Muscle layer of duodenum (tissue), 2 donors: ENCODE data around the gene FNBP1.

ENCODE experiments used
- H3K27ac ChIP-seq: one replicate; pipeline ENCODE4 v1.7.0; 2013; ENCODE audit warnings: mild to moderate bottlenecking, low read length
- H3K27me3 ChIP-seq: one replicate; pipeline ENCODE4 v1.7.0; 2013; ENCODE audit warnings: low read depth, mild to moderate bottlenecking, control low read depth, low read length
- H3K36me3 ChIP-seq, 2 donors: one replicate each; pipeline ENCODE4 v1.7.0; 2013; ENCODE audit warnings: low read length in 2 of 2, control low read depth in 1 of 2, mild to moderate bottlenecking in 1 of 2; ENCODE audit not compliant: insufficient read depth in 2 of 2, control insufficient read depth in 1 of 2
- H3K4me1 ChIP-seq, 2 donors: one replicate each; pipeline ENCODE4 v1.7.0; 2013; ENCODE audit warnings: low read length in 2 of 2, mild to moderate bottlenecking in 2 of 2, control low read depth in 1 of 2, moderate library complexity in 1 of 2; ENCODE audit not compliant: insufficient read depth in 2 of 2, control insufficient read depth in 1 of 2
- H3K4me3 ChIP-seq, 2 donors: one replicate each; pipeline ENCODE4 v1.7.0; 2013; ENCODE audit warnings: low read length in 2 of 2, low read depth in 1 of 2, mild to moderate bottlenecking in 1 of 2
- H3K9me3 ChIP-seq, 2 donors: one replicate each; pipeline ENCODE4 v1.7.0; 2013; ENCODE audit warnings: low read length in 2 of 2, control low read depth in 1 of 2, mild to moderate bottlenecking in 1 of 2; ENCODE audit not compliant: control insufficient read depth in 1 of 2
- donor health status: healthy.

FNBP1 gene

GRCh38 chr9:129930743-129931142 lies 112.2 kb downstream of the FNBP1 start:
- Histone ChIP-seq H3K4me1 (peaks cover 7 to 13% of the 10 kb centered on the region in 2 donors), H3K36me3 (peaks cover 9 to 16% of the 10 kb centered on the region in 2 donors), H3K27ac (no peak overlapping the region), H3K4me3 (no peak overlapping the region), H3K9me3 (no peaks in the 10 kb centered on the region), H3K27me3 (no peaks in the 10 kb centered on the region)

- Histone ChIP-seq H3K9me3 (no peaks in the 10 kb centered on the region), H3K27me3 (no peaks in the 10 kb centered on the region), H3K27ac (no peak overlapping the region), H3K4me3 (no peak overlapping the region), H3K36me3 (peaks cover 12 to 20% of the 10 kb centered on the region in 2 donors), H3K4me1 (peaks cover 6 to 13% of the 10 kb centered on the region in 2 donors)
Measured at GRCh38 chr9:129929496-129930125, 113.4 kb downstream of the FNBP1 start.

- H3K36me3 ChIP-seq, result peaks cover 21 to 39% of the 10 kb centered on the region in 2 donors
- H3K4me3 ChIP-seq, result no peak overlapping the region
- H3K27ac ChIP-seq, result no peak overlapping the region
- H3K27me3 ChIP-seq, result no peaks in the 10 kb centered on the region
- H3K4me1 ChIP-seq, result no peaks in the 10 kb centered on the region
- H3K9me3 ChIP-seq, result no peaks in the 10 kb centered on the region
Measured at GRCh38 chr9:129923589-129923988, 119.4 kb downstream of the FNBP1 start.

GRCh38 chr9:129921905-129922304 lies 121.1 kb downstream of the FNBP1 start:
- H3K27ac ChIP-seq, result no peak overlapping the region
- H3K36me3 ChIP-seq, result peaks cover 20 to 37% of the 10 kb centered on the region in 2 donors
- no peaks in the 10 kb centered on the region for H3K4me1 ChIP-seq
- no peaks in the 10 kb centered on the region for H3K9me3 ChIP-seq
- no peak overlapping the region for H3K4me3 ChIP-seq
- no peaks in the 10 kb centered on the region for H3K27me3 ChIP-seq

GRCh38 chr9:129919841-129920240 lies 123.1 kb downstream of the FNBP1 start:
- no peaks in the 10 kb centered on the region for H3K4me1 ChIP-seq
- H3K9me3 ChIP-seq, result no peaks in the 10 kb centered on the region
- no peak overlapping the region for H3K27ac ChIP-seq
- H3K4me3 ChIP-seq, result no peak overlapping the region
- H3K27me3 ChIP-seq, result no peaks in the 10 kb centered on the region
- H3K36me3 ChIP-seq, result peaks cover 16 to 24% of the 10 kb centered on the region in 2 donors

GRCh38 chr9:129919277-129919676 lies 123.7 kb downstream of the FNBP1 start:
- Histone ChIP-seq H3K27ac (no peak overlapping the region), H3K4me1 (no peaks in the 10 kb centered on the region), H3K4me3 (no peak overlapping the region), H3K27me3 (no peaks in the 10 kb centered on the region), H3K9me3 (no peaks in the 10 kb centered on the region), H3K36me3 (peaks cover 11 to 19% of the 10 kb centered on the region in 2 donors)

GRCh38 chr9:129918296-129918950 lies 124.6 kb downstream of the FNBP1 start:
- no peaks in the 10 kb centered on the region for H3K27me3 ChIP-seq
- no peak overlapping the region for H3K27ac ChIP-seq
- peaks cover 10 to 18% of the 10 kb centered on the region in 2 donors for H3K36me3 ChIP-seq
- H3K4me3 ChIP-seq, result no peak overlapping the region
- H3K9me3 ChIP-seq, result no peaks in the 10 kb centered on the region
- H3K4me1 ChIP-seq, result no peaks in the 10 kb centered on the region

GRCh38 chr9:129916707-129917106 lies 126.3 kb downstream of the FNBP1 start:
- H3K4me1 ChIP-seq, result no peaks in the 10 kb centered on the region
- H3K27me3 ChIP-seq, result no peaks in the 10 kb centered on the region
- H3K36me3 ChIP-seq, result peaks cover 5 to 8% of the 10 kb centered on the region in 2 donors
- H3K27ac ChIP-seq, result no peak overlapping the region
- no peaks in the 10 kb centered on the region for H3K9me3 ChIP-seq
- H3K4me3 ChIP-seq, result no peak overlapping the region

GRCh38 chr9:129914051-129914450 lies 128.9 kb downstream of the FNBP1 start:
- Histone ChIP-seq H3K4me3 (no peak overlapping the region), H3K27me3 (no peaks in the 10 kb centered on the region), H3K36me3 (peaks cover 8% of the 10 kb centered on the region in 2 donors), H3K4me1 (no peaks in the 10 kb centered on the region), H3K27ac (no peak overlapping the region), H3K9me3 (no peaks in the 10 kb centered on the region)

GRCh38 chr9:129910628-129911567 lies 132.1 kb downstream of the FNBP1 start:
- Histone ChIP-seq H3K4me3 (no peak overlapping the region), H3K9me3 (no peaks in the 10 kb centered on the region), H3K27ac (no peak overlapping the region), H3K27me3 (no peaks in the 10 kb centered on the region), H3K36me3 (peaks cover 8 to 18% of the 10 kb centered on the region in 2 donors), H3K4me1 (no peaks in the 10 kb centered on the region)

GRCh38 chr9:129909851-129910250 lies 133.1 kb downstream of the FNBP1 start:
- Histone ChIP-seq H3K36me3 (peaks cover 8 to 18% of the 10 kb centered on the region in 2 donors), H3K4me3 (no peak overlapping the region)

More at GRCh38 chr9:129909851-129910250, 133.1 kb downstream of the FNBP1 start:
- Histone ChIP-seq H3K4me1 (no peaks in the 10 kb centered on the region), H3K27me3 (no peaks in the 10 kb centered on the region), H3K9me3 (no peaks in the 10 kb centered on the region), H3K27ac (no peak overlapping the region)
